ENCODE data around the gene ZNF492.
"Not testable (repeated sequence)": the region's sequence is repeated elsewhere in the genome, so short reads cannot be mapped to it uniquely, and the experiment has no call there.

ZNF492 gene

GRCh38 chr19:22625266-22626035, 8.7 kb upstream of the ZNF492 start:
- Histone ChIP-seq H3K4me3 (ENCODE audit: insufficient read length, low read depth) (no peak overlapping the region), H3K27me3 (ENCODE audit: insufficient read depth, insufficient read length) (peaks cover 4% of the 10 kb centered on the region), H3K9me3 (ENCODE audit: insufficient read depth, low read length) (no peaks in the 10 kb centered on the region), H3K36me3 (ENCODE audit: insufficient read depth, insufficient read length, low read length) (no peaks in the 10 kb centered on the region), H3K4me1 (ENCODE audit: insufficient read depth, insufficient read length) (peaks cover 8% of the 10 kb centered on the region), H3K9ac (ENCODE audit: insufficient read length, low read depth) (no peak overlapping the region)
- no peak for TF ChIP-seq YY1 (IDR thresholded peaks at IDR 0.05; ENCODE audit: insufficient read depth, insufficient read length)
- no peak for TF ChIP-seq ZNF274 (IDR thresholded peaks at IDR 0.05; ENCODE audit: low read depth, low read length)
- TF ChIP-seq SUZ12 (IDR thresholded peaks at IDR 0.05; ENCODE audit: extremely low read depth, insufficient read depth, insufficient read length): no peak
- DNase-seq (ENCODE audit: low read depth, low spot score): no peak

DNA sequence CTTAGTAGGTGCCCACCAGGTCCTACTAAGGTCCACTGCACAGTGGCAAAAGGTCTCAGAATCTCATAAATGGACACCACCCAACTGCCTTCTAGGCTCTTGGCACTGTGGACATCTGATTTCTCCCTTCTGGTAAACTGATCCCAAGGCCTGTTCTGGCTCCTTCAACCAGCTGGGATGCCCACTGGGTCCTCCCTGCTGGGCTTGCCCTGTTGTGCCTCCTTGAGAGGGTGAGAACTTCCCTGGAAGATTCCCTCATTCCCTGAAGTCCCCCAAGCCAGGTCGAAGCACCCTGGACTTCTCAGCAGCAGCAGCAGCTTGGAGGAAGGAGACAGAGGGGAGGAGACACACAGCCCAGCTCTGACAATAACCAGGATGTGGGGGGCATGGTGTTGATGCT, 6.6 kb upstream of the ZNF492 start:
- H3K4me3 ChIP-seq (ENCODE audit: insufficient read length, low read depth): no peak overlapping the region
- no peaks in the 10 kb centered on the region for H3K36me3 ChIP-seq (ENCODE audit: insufficient read depth, insufficient read length, low read length)
- H3K27me3 ChIP-seq (ENCODE audit: insufficient read depth, insufficient read length): peaks cover 4% of the 10 kb centered on the region
- H3K9ac ChIP-seq (ENCODE audit: insufficient read length, low read depth): no peak overlapping the region
- H3K9me3 ChIP-seq (ENCODE audit: insufficient read depth, low read length): no peaks in the 10 kb centered on the region
- H3K4me1 ChIP-seq (ENCODE audit: insufficient read depth, insufficient read length): peaks cover 8% of the 10 kb centered on the region
- DNase-seq (ENCODE audit: low read depth, low spot score): no peak
- TF ChIP-seq YY1 (IDR thresholded peaks at IDR 0.05; ENCODE audit: insufficient read depth, insufficient read length): no peak
- TF ChIP-seq SUZ12 (IDR thresholded peaks at IDR 0.05; ENCODE audit: extremely low read depth, insufficient read depth, insufficient read length): no peak
- no peak for TF ChIP-seq ZNF274 (IDR thresholded peaks at IDR 0.05; ENCODE audit: low read depth, low read length)

DNA sequence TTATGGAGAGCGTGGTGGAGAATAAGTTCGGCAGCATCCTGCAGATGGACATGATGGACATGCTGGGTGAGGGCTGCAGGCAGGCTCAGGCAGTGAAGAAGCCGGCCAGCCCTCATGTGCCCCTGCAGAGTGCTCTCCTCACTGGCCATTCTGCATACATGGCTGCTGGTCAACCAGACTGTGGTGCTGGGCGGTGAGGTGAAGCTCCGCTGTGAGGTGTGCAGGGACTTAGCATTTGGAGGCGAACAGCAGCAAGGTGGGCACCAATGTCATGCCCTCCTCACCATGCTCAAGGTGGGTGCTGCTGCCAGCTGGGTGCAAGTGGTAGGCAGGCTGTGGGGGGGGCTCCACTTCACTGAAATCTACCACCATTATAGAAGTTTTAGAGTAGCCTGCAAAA, 5.7 kb upstream of the ZNF492 start:
- TF ChIP-seq SUZ12 (IDR thresholded peaks at IDR 0.05; ENCODE audit: extremely low read depth, insufficient read depth, insufficient read length): no peak
- no peak for TF ChIP-seq YY1 (IDR thresholded peaks at IDR 0.05; ENCODE audit: insufficient read depth, insufficient read length)
- TF ChIP-seq ZNF274 (IDR thresholded peaks at IDR 0.05; ENCODE audit: low read depth, low read length): no peak
- Histone ChIP-seq H3K4me3 (ENCODE audit: insufficient read length, low read depth) (no peak overlapping the region), H3K36me3 (ENCODE audit: insufficient read depth, insufficient read length, low read length) (no peaks in the 10 kb centered on the region), H3K27me3 (ENCODE audit: insufficient read depth, insufficient read length) (peaks cover 2% of the 10 kb centered on the region), H3K9ac (ENCODE audit: insufficient read length, low read depth) (no peak overlapping the region), H3K9me3 (ENCODE audit: insufficient read depth, low read length) (no peaks in the 10 kb centered on the region), H3K4me1 (ENCODE audit: insufficient read depth, insufficient read length) (peaks cover 5% of the 10 kb centered on the region)
- DNase-seq (ENCODE audit: low read depth, low spot score): no peak

- peaks cover 6% of the 10 kb centered on the region for H3K36me3 ChIP-seq (ENCODE audit: insufficient read depth, insufficient read length, low read length)
- peaks cover 16% of the 10 kb centered on the region; the same call in 1 of the 2 replicates for H3K9me3 ChIP-seq (ENCODE audit: insufficient read depth, low read length)
- no peak for DNase-seq (ENCODE audit: low read depth, low spot score)
- TF ChIP-seq YY1 (IDR thresholded peaks at IDR 0.05; ENCODE audit: insufficient read depth, insufficient read length): no peak
- TF ChIP-seq SUZ12 (IDR thresholded peaks at IDR 0.05; ENCODE audit: extremely low read depth, insufficient read depth, insufficient read length): no peak
- TF ChIP-seq ZNF274 (IDR thresholded peaks at IDR 0.05; ENCODE audit: low read depth, low read length): no peak
- H3K27me3 ChIP-seq (ENCODE audit: insufficient read depth, insufficient read length): no peaks in the 10 kb centered on the region
- peak overlapping the region; percentile 99 for H3K9ac ChIP-seq (ENCODE audit: insufficient read length, low read depth)
- peak overlapping the region; percentile 95 for H3K4me3 ChIP-seq (ENCODE audit: insufficient read length, low read depth)
- peaks cover 2% of the 10 kb centered on the region for H3K4me1 ChIP-seq (ENCODE audit: insufficient read depth, insufficient read length)
Observed at GRCh38 chr19:22634450-22634827, 315 bp downstream of the ZNF492 start.

GRCh38 chr19:22685493-22685892, 51.4 kb downstream of the ZNF492 start:
- DNase-seq (ENCODE audit: low read depth, low spot score); H3K36me3 ChIP-seq (ENCODE audit: insufficient read depth, insufficient read length, low read length); H3K9ac ChIP-seq (ENCODE audit: insufficient read length, low read depth); H3K4me3 ChIP-seq (ENCODE audit: insufficient read length, low read depth); H3K4me1 ChIP-seq (ENCODE audit: insufficient read depth, insufficient read length); H3K27me3 ChIP-seq (ENCODE audit: insufficient read depth, insufficient read length): not testable (repeated sequence)
- peak; percentile 60 for TF ChIP-seq ZNF274 (IDR thresholded peaks at IDR 0.05; ENCODE audit: low read depth, low read length)
- H3K9me3 ChIP-seq (ENCODE audit: insufficient read depth, low read length): peaks cover 73% of the 10 kb centered on the region

DNA sequence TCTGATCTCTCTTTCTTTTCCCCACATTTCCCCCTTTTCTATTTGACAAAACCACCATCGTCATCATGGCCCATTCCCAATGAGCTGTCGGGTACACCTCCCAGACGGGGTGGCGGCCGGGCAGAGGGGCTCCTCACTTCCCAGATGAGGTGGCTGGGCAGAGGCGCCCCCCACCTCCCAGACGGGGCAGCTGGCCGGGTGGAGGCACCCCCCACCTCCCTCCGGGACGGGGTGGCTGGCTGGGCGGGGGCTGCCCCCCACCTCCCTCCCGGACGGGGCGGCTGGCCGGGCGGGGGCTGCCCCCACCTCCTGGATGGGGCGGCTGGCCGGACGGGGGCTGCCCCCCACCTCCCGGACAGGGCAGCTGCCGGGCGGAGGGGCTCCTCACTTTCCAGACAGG, 68.5 kb downstream of the ZNF492 start:
- H3K4me3 ChIP-seq (ENCODE audit: insufficient read length, low read depth); H3K4me1 ChIP-seq (ENCODE audit: insufficient read depth, insufficient read length); H3K36me3 ChIP-seq (ENCODE audit: insufficient read depth, insufficient read length, low read length); DNase-seq (ENCODE audit: low read depth, low spot score); H3K9ac ChIP-seq (ENCODE audit: insufficient read length, low read depth); H3K27me3 ChIP-seq (ENCODE audit: insufficient read depth, insufficient read length): not testable (repeated sequence)
- H3K9me3 ChIP-seq (ENCODE audit: insufficient read depth, low read length): peaks cover 56% of the 10 kb centered on the region

- not testable (repeated sequence) for H3K4me3 ChIP-seq (ENCODE audit: insufficient read length, low read depth)
- peaks cover 53% of the 10 kb centered on the region for H3K9me3 ChIP-seq (ENCODE audit: insufficient read depth, low read length)
Observed at GRCh38 chr19:22703096-22703495, 69.0 kb downstream of the ZNF492 start.

GRCh38 chr19:22708983-22709382, 74.9 kb downstream of the ZNF492 start:
- TF ChIP-seq ZNF274 (IDR thresholded peaks at IDR 0.05; ENCODE audit: low read depth, low read length) (no peak), SUZ12 (IDR thresholded peaks at IDR 0.05; ENCODE audit: extremely low read depth, insufficient read depth, insufficient read length) (no peak), YY1 (IDR thresholded peaks at IDR 0.05; ENCODE audit: insufficient read depth, insufficient read length) (no peak)
- Histone ChIP-seq H3K36me3 (ENCODE audit: insufficient read depth, insufficient read length, low read length) (no peaks in the 10 kb centered on the region), H3K9me3 (ENCODE audit: insufficient read depth, low read length) (peaks cover 14% of the 10 kb centered on the region), H3K27me3 (ENCODE audit: insufficient read depth, insufficient read length) (no peaks in the 10 kb centered on the region), H3K4me1 (ENCODE audit: insufficient read depth, insufficient read length) (no peaks in the 10 kb centered on the region), H3K4me3 (ENCODE audit: insufficient read length, low read depth) (no peak overlapping the region), H3K9ac (ENCODE audit: insufficient read length, low read depth) (no peak overlapping the region)
- no peak for DNase-seq (ENCODE audit: low read depth, low spot score)

More at GRCh38 chr19:22703096-22703495, 69.0 kb downstream of the ZNF492 start:
- not testable (repeated sequence) for H3K36me3 ChIP-seq (ENCODE audit: insufficient read depth, insufficient read length, low read length); H3K4me1 ChIP-seq (ENCODE audit: insufficient read depth, insufficient read length); DNase-seq (ENCODE audit: low read depth, low spot score); H3K27me3 ChIP-seq (ENCODE audit: insufficient read depth, insufficient read length); H3K9ac ChIP-seq (ENCODE audit: insufficient read length, low read depth)

Measured in NT2/D1 (cell line).